Measurements from ENCODE around the gene DGCR6L.
"Not testable (repeated sequence)": the region's sequence is repeated elsewhere in the genome, so short reads cannot be mapped to it uniquely, and the experiment has no call there.

Gene DGCR6L

DNA sequence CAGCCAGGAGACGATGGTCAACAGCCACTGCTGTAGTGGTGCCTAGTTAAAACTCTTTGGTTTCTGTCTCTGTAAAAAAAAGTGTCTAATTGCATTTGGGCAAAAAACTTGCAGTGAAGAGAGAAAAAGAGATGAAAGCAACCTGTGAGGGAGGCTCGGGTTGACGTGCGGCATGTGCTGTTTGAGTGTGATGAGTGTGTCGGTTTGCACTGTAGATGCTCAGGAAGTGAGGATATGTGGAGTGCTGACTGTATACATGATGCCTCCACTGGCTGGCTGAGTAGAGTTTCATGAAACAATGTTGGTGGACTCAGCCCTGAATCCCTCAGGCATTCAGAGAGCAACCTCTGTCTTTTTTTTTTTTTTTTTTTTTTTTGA, 4.3 kb upstream of the DGCR6L start:
- no peak for DNase-seq

DNA sequence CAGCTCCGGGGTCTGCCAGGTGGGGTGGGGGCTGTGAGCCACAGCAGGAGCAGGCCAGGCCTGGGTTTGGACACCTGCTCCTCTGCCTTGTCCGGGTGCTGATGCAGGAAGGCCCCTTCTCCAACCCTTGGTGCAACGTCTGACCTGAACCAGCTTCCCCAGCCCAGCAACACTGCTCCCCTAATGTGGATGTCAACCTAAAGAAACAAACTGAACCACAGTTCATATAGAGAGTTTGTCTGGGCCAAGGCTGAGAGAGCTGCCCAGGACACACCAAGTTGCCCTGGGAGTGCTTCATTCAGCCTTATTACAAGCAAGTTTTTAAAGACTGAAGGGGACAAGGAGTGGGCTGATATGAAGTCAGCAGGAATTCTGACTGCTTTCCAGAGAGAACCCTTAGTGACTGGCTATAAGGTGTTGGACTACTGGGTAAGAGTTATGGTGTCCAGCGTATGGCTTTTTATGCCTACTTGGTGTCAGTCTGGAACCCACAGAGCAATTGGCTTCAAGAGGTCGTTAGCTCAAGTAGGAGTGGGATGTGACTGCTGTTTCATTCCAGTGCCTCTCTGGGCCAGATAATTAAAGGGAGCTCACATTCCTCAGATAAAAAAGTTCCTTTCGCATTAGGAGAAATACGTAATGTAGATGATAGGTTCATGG, 1.8 kb upstream of the DGCR6L start:
- not testable (repeated sequence) for DNase-seq

DNA sequence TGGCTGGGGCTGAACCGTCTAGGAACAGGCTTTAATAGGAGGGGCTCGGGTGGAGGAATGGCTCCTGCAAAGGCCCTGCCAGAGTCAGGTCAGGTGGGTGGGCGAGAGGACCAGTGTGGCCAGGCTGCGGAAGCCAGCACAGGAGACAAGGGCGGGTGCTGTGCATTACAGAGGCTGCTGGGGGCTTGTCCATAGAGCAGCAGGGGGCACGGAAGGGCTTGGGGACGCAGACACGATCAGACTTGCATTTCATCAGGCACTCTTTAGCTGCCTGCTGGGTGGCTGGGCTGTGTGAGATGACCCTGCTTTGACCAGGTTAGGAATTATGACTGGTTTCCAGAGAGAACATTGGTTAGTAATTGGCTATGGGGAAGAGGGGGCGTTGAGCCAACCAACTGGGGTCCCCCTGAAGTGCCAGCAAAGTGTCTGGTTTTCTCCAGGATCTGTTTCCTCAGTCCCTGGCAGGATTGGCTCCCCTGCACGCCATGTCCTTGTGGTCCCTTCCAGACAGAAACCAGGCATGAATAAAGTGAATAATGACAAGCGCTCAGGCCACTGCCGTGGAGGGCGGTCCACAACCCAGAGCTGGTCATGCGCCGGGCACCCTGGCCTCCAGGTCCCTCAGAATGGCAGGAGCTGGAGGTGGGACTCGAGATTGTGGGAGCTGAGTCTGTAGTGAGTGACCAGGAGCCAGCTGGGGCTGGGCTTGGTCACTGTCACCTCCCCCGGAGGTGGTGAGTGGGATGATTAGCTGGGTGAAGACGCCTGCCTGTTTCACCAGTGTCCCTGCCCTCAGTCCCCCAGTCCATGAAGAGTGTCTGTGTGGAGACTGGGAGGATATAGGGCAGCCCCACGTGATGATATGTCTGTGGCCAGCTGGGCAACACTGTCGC, 1.0 kb upstream of the DGCR6L start:
- not testable (repeated sequence) for DNase-seq

DNA sequence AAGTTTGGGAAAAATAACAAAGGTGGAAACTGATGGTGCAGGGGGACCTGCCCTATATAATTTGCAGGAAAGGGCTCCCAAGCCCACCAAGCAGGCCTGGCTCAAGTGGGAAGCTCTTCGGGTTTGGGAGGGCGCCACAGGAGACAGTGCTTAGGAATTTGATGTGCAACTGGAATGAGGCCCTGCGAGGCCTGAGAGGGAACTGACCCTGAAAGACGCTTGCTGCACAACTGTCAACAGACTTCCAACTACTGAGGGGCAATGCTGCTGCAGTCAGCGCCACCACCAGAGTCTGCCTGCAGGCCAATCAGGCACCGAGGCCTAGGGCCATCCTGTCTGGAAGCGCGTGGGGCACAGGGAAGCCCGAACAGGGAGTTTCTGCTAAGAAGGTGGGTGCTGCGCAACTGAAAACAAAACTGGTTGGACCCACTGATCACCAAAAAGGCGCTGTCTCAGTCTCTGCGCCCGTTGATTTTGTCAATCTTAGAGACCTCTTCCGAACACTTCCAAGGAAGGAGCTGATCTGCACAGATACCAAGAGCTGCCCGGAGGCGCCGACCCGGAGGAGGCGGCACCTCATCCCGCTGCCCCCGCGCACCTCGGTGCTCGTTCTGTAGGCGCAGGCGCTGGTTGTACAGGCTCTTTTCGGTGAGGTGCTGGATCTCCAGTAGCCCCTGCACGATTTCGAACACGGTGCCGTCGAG, 667 bp downstream of the DGCR6L start:
- peak in 1 of 2 experiments; percentile 31 for DNase-seq

DNA sequence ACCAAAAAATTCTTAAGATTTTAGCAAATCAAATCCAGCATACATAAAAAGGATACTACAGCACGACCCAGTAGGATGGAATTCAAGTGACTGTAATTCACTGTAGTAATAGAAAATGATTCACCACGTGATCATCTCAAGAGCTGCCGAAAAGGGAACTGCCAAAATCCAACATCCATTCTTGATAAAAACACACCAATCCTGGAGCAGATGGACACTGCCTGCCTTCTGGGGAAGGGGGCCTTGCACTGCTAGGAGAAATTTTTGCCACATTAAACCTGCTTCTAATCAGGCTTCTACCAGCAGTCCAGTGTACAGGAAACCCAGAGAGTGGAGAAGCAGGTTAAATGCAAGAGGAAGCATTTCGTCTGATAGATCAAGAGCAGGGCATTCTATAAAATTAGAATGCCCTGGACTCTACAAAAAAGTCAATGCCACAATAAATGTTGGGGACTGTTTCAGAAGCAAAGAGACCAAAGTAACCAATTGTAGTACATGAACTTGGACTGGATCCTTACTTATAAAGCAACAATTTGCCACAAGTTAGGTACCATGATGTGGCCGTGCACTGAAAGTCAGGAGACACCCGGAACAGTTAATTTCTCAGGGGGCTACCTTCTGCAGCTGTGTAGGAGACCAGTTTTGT, 1.7 kb downstream of the DGCR6L start:
- peak; percentile 23 to 25 for DNase-seq

DNA sequence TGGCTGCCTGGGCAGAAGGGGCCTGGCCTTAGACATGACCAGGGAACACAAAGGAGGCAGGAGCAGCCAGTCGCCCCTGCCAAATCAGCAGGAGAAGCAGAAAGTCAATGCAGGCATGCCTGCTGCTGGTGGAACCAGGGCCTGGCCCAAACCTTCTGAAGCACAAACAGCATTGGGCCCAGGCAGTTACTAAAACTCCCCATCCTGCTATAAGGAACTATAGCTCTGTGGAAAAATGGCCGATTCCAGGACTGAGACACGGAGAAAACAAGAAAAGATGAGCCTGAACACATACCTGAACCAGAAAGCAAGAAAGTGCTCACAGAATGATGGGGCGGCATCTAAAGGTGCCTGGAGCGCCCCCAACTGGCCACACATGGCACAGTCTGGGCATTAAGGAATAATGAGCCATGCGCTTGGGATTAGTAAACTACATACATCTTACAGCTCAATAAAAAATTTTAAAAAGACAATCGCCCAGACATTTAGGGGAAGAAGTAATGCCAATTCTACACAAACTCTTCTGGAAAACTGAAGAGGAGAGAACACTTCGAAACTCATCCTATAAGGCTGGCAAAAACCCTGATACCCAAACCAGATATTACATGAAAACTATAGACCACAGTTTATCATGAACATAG, 2.3 kb downstream of the DGCR6L start:
- peak; percentile 33 to 50 for DNase-seq

DNA sequence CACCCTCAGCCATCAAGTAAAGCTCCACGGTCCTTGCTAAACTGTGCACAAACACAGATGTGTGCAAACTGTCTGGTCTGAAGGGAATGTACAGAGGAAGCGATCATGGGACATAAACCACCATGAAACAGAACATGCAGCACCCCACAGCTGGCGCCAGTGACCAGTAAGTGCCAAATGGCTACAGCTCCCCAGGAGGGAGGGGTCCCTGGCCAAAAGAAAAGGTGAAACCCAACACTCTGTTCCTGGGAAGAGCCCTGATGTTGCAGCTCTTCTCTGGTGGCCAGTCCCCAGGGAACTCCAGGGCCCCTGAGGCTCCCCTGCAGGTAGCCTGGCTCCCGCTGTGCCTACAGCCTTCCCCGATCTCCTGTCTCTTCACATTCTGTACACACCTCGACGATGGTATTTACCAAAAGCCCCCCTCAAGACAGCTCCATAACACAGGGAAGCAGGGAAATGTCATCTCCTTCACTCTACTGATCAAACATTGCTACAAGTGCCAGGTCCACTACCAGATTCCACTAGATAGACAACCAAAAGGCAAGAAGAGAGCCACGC, 2.9 kb downstream of the DGCR6L start:
- DNase-seq: no peak

DNA sequence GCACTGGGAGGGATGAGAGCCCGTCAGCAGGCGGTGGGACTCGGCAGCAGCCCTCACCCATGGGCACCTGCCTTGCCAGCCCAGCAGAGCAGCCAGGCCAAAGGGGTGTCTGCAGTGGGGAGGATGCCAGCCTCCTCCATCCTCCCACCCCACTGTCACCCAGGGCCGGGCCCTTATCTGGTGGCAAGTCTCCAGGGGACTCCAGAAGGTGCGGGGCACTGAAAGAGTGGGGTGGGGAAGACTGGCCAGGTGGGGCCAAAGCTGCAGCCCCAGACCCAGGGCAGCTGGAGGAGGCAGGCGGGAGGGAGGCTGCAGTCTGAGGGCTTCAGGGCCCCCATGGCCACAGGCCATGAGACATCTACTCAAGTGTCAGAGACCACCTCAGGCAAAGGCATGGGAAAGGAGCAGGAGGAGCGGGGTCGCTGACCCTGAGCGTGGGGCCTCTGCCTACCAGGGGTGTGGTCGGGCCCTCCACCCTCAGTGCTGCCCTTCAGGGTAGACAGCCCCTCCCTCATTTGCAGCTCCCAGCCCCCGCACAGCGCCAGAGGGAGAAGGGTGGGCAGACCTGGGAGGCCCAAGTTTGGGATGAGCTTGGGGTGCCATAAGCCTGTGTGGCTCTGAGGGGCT, 3.5 kb downstream of the DGCR6L start:
- DNase-seq: no peak

DNA sequence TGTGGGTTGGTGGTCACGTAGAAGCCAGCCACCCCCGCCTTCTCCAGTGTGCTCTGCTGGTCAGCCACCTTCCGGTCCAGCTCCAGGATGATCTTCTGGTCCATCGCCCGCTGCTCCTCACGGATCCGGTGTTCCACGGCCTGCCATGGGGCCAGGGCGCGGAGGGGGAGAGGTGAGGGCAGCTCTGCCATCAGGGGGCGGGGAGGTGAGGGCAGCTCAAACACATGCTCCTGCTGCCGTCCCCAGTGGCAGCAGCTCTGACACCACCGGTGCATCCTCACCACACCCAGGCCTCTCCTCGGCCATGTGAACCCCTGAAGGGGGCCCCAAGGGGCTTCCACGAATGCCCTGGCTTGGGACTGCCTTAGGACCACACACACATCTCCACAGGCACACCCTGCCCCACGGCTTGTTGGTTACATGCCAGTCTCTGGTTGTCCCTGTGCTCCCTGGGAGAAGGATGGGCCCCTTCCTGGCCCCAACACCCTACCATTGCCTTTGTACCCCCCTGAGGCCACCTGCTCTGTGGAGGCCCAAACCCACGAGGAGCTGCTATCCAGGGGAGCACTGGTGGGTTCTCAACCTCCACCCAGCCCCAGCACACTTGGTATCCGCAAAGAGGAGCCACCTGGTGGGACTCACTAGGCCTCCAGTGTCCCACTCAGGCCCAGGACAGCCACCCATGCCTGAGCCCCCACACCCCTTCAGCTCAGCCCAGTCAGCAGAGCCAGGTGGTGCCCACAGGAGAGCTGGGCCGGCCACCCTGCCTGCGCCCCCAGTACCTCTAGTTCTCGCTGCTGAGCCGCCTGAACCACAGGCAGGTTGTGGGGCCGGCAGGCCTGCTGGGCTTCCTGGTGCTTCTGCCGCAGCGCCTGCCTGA, 4.3 kb downstream of the DGCR6L start:
- no peak for DNase-seq

DNA sequence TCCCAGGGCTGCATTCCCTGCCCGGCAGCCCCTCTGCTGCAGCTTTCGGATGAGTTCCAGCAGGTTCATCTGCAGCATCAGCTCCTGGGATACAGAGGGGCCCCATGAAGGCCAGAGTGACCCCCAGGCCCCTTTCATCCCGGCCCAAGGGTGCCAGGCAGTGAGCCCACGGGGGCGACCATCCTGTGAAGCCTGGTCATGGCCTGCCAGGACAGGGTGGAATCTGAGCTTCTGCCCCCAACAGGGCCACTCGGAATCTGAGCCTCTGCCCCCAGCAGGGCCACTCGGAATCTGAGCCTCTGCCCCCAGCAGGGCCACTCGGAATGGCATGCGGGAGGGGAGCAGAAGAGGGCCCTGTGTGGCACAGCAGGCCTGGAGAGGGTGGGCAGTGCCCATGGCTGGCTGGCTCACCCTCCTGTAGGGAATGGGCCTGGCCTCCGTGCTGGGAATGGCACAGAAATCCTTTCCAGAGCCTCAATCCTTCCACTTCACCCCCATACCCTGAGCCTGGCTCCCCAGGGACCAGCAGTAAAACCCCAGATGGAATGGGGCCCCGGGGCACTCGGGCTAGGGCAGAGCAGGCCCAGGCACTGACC, 5.0 kb downstream of the DGCR6L start:
- not testable (repeated sequence) for DNase-seq

DNA sequence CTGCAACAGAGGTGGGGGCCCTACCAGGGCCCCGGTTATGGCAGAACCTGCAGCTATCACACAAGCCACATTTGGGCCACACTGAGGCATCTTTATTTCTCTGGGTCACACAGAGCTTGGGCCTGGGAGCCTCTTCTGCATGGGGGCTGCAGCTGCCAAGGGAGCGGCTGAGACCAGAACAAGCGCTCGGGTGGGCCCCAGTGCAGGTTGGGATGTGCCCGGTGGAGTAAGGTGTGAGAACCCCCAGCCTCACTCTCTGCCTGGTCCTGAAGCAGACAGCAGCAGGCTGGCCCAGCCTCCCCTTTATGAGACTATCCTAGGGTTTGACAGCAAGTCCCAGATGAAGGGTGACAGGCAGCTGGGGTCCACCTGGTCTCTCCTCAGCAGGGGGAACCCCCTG, 5.7 kb downstream of the DGCR6L start:
- DNase-seq: not testable (repeated sequence)

DNA sequence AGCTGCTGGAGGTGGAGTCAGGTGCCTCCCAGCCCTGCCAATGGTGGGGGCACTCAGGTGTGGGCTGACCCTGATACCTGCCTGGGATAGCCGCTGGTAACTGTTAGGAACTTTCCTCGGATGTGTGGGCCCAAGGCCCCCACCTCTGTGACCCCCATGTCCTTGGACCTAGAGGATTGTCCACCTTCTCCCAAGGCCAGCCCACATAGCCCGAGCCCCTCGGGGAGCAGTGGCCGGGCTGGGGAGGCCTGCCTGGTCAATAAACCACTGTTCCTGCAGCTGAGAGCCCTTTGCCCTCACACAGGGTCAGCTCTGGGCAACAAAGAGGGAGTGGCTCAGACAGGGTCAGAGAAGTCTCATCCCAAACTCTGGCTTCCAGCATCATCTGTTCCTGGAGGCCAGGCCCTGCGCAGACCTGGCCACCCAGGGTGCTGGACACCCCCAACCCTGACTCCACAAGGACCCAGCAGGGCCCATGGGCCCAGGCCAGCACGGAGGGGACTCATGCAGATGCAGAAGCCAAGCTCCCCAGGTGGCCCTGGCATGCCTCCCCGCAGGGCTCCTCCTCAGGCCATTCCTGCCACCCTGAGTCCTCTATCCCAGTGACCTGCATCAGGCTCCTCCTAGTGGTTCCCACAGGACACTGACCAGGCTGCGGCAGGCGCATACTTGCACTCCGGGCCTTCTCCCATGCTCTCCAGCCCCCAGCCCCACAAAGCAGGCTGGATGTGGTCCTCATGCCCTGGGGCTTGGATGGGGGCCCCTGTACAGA, 6.4 kb downstream of the DGCR6L start:
- not testable (repeated sequence) for DNase-seq

DNA sequence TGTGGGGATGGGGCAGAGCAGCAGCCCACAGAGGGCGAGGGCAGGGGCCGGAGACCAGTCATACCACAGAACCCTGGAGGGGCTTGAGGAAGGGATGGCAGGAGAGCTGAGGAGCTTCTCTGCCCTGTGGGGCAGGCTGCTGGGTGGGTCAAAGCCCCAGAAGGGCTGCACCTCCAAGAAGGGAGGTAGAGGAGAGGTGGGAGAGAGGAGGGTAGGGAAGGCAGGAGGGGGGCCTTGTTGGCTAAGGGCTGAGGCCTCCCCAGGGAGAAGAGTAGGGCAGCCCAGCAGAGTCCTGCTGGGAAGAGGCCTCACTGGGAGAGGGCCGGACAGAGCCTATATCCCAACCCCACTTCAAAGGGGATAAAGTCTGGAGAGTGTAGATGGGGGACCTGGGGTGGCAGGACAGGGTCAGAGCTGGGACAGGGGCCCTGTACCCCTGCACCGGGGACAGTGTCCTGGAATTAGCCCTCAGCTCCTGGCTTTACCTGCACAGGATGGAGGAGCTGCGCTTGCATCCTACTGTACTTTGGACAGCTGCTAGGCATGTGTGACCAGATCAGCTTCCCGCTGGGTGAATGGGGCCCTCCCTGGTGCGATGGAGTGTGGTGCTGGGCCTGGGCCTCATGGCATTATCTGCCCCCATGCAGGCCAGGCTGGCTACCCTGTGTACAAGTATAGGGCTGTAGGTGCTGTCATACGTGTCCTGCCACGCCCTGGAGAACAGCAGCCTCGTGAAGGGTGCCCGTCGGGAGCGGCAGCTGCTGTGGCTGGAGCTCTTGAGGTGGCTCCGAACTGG, 7.3 kb downstream of the DGCR6L start:
- DNase-seq: no peak

DNA sequence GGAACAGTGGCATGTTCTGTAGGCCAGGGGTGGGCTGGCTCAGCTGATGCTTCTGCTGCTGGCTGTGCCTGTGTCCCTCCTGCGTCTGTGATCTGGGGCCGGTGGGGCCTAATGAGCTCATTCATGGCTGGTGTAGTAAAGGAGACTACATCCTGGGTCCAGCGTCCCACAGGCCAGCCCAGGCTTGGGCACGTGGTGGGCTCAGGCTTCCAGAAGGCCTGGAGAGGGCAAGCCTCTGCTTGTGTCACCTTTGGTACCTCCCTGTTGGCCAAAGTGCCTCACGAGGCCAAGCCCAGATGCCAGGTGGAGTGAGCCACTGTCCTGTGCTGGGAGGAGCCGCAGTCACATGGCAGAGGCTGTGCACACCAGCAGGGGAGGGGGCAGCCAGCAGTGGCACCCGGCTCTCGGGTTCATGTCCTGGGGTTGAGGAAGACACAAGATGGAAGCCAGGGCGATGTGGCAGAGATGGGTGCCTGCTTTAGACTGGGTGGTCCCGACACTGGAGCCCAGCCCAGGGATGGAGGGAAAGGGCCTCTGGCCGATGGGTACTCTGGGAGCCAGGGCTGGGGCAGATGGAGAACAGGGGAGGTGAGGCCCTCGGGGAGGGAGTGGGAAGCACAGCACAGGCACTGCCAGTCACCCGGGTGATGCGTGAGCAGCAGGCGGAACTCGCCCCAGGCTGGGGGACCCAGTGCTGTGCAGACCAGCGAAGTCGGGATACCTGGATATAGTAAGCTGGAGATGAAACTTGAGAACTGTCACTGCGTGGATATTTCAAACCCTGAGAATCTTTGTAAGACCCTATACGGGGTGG, 8.4 kb downstream of the DGCR6L start:
- not testable (repeated sequence) for DNase-seq

DNA sequence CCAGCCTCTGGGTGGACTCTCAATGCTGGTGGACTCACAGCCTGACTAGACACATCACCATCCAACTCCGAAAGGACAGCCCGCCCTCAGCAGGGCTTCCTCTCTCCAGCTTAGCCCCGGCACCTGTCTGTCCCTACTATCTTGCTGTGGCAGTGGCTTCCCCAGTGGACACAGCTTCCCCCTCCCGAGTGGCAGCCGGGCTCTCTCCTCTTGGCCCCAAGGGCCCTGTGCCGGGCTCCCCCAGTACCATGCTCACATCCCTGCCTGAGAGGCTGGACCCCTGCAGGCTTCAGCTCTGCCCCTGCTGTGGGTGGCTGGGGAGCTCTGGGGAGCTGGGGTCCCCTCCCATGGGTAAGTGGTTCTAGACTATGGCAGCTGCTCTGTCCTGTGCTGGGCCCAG, 9.1 kb downstream of the DGCR6L start:
- not testable (repeated sequence) for DNase-seq

DNA sequence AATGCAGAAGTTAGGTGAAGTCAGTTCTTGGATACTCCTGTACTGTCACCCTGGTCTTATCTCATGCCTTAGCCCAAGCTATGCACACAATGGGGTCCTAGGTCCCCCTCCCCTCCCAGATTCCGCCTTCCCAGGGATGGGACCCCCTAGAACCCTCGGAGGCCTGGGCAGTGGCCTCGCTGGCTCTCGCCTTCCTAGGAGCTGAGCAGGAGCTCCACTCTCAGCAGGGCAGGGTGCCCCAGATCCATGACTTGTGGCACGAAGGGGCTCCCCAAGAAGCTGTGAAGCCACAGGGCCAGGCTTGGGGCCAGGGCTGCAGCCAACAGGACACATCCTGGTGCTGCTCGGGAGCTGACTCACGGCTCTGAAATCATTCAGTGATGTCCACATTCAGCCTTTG, 9.7 kb downstream of the DGCR6L start:
- not testable (repeated sequence) for DNase-seq

DNA sequence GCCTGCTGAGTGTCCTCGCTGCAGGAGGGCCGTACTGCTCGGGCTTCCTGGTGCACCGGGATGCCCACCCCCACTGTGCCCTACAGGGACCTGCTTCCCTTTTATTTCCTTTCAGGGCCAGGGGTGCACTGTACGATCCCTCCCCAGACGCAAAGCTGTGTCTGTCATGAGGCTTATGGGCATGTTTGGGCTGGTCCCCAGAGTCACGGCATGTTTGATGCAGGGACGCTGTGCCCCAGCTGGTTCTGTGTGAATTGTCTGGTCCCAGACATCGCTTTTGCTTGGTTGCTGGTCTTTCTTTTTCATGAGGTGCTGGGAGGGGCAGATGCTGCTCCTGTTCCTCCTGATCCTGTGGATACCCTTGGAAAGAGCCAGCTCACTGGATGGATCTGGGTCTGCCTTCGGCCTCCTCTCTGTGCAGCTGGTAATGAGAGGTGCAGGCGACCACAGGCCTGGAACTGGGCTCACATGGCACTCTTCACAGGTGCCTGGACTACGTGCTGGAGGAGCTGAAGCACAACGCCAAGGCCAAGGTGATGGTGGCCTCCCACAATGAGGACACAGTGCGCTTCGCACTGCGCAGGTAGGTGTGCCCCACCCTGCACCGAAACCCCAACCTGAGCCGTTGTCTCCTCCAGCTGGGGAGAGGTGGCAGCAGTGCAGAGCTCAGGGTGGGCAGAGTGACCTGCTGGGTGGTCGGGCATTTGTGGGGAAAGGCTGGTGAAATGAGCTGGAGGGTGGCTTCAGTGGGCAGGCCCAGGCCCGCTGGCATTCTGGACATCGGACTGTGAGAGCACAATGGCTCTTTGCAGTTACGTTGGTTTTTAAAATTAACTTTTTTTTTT, 10.8 kb downstream of the DGCR6L start:
- not testable (repeated sequence) for DNase-seq
